GM21367 (cell line): ENCODE measurements around the gene MEN1.

Source experiments
- ATAC-seq: cut with Tn5 transposase; IDR thresholded peaks from one replicate; pipeline ENCODE4 v1.9.1; 2021; ENCODE audit not compliant: unreplicated experiment

Gene MEN1

GRCh38 chr11:64765851-64766665 is 44.3 kb downstream of the MEN1 start:
- no peak for ATAC-seq

- no peak for ATAC-seq
These were observed 45.0 kb downstream of the MEN1 start for GRCh38 chr11:64765291-64765850.

GRCh38 chr11:64764753-64765152 is 45.6 kb downstream of the MEN1 start:
- no peak for ATAC-seq

- no peak for ATAC-seq
These were observed 46.2 kb downstream of the MEN1 start for GRCh38 chr11:64764040-64764611.

GRCh38 chr11:64763526-64764039 is 46.8 kb downstream of the MEN1 start:
- ATAC-seq, result no peak

- no peak for ATAC-seq
These were observed 47.5 kb downstream of the MEN1 start for GRCh38 chr11:64762674-64763525.

- no peak for ATAC-seq
These were observed 48.1 kb downstream of the MEN1 start for GRCh38 chr11:64762277-64762673.

- ATAC-seq, result no peak
These were observed 49.5 kb downstream of the MEN1 start for GRCh38 chr11:64760759-64761420.

GRCh38 chr11:64759722-64760719 is 50.3 kb downstream of the MEN1 start, which contains the start of gene PYGM:
PYGM (minus strand) TSS chr11:64759974; CDS start chr11:64759898, 76 bp downstream.
- no peak for ATAC-seq

- ATAC-seq, result no peak
These were observed 51.1 kb downstream of the MEN1 start for GRCh38 chr11:64759131-64759721.

GRCh38 chr11:64758330-64759079 is 51.8 kb downstream of the MEN1 start:
- ATAC-seq, result no peak

- ATAC-seq, result no peak
These were observed 52.6 kb downstream of the MEN1 start for GRCh38 chr11:64757549-64758329.

- no peak for ATAC-seq
These were observed 54.5 kb downstream of the MEN1 start for GRCh38 chr11:64755681-64756361.

GRCh38 chr11:64754919-64755662 is 55.3 kb downstream of the MEN1 start:
- no peak for ATAC-seq

GRCh38 chr11:64754124-64754918 is 56.0 kb downstream of the MEN1 start:
- no peak for ATAC-seq
